Prostate gland (tissue), 2 donors: ENCODE measurements around the gene BPIFB3.

Source experiments
- POLR2A ChIP-seq: fragments of 450-650 bp; IDR thresholded peaks from one replicate; pipeline ENCODE4 v1.6.1; 2016; ENCODE audit warnings: antibody characterized with exemption, mild to moderate bottlenecking
- POLR2AphosphoS5 ChIP-seq: sonication (generic); formaldehyde crosslinking; IDR thresholded peaks from one replicate; pipeline ENCODE4 v1.6.1; 2017; ENCODE audit warnings: antibody characterized with exemption
- TF ChIP-seq, protein P1 (sequence below), 4 experiments: fragments of 200-600 bp in 2 of 4; fragments of 450-650 bp in 2 of 4; sonication (generic) in 2 of 4; IDR thresholded peaks; 1 replicate in 3 of 4; 2 replicates in 1 of 4; pipeline ENCODE4 v1.5.1; 2016 to 2019; ENCODE audit warnings: antibody characterized with exemption in 4 of 4, mild to moderate bottlenecking in 2 of 4, moderate library complexity in 2 of 4

DNA sequence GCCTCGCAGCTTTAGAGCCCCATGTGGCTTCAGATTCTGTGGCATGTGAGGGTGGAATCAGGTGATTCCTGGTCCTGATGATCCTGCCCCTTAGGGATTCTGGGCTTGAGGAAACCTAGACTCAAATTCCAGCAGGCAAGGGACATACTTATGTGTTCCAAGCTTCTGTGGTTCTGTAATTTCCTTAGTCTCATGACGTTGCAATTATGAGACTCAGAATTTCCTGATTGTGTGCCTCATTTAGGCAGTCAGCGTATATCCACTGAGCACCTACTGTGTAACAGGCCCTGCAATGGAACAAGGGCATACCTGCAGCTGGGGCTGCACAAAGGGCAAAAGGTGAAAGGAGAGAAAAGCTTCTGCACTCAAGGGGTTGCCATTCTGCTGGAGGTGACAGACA, 14.1 kb downstream of the BPIFB3 start:
- TF ChIP-seq POLR2A (no peak), POLR2AphosphoS5 (no peak)
- TF ChIP-seq, protein P1, sequence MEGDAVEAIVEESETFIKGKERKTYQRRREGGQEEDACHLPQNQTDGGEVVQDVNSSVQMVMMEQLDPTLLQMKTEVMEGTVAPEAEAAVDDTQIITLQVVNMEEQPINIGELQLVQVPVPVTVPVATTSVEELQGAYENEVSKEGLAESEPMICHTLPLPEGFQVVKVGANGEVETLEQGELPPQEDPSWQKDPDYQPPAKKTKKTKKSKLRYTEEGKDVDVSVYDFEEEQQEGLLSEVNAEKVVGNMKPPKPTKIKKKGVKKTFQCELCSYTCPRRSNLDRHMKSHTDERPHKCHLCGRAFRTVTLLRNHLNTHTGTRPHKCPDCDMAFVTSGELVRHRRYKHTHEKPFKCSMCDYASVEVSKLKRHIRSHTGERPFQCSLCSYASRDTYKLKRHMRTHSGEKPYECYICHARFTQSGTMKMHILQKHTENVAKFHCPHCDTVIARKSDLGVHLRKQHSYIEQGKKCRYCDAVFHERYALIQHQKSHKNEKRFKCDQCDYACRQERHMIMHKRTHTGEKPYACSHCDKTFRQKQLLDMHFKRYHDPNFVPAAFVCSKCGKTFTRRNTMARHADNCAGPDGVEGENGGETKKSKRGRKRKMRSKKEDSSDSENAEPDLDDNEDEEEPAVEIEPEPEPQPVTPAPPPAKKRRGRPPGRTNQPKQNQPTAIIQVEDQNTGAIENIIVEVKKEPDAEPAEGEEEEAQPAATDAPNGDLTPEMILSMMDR (IDR thresholded peaks at IDR 0.05), result no peak
